Activated CD4-positive, alpha-beta T cell treated with anti-CD3 and anti-CD28 coated beads, Interleukin-2, amount 50 U/mL, for 16 hours (primary cell): ENCODE data around the gene SLC14A1.
"Not testable (repeated sequence)": the region's sequence is repeated elsewhere in the genome, so short reads cannot be mapped to it uniquely, and the experiment has no call there.

ENCODE experiments used
- DNase-seq: peaks from one replicate; pipeline ENCODE4 v3.0.0-alpha.2; 2020

Gene SLC14A1

DNA sequence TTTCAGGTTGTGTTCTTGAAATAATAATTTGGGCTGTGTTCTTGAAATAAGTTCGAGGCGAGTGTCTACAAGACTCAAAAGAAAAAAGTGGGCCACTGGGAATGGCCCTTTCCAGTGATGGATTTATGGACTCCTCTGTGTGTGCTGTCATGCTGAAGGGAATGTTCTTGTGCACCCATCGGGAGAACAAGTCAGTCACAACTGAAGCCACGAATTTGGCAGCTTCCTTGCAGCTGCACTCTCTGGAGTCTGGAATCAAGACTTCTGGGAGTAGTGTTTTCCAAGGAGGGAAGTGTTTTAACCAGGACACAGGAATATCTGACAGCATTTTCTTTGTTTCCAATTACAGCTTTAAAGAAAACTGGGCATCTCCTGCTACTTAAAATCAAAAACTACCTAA is 620 bp downstream of the SLC14A1 start:
- no peak for DNase-seq

DNA sequence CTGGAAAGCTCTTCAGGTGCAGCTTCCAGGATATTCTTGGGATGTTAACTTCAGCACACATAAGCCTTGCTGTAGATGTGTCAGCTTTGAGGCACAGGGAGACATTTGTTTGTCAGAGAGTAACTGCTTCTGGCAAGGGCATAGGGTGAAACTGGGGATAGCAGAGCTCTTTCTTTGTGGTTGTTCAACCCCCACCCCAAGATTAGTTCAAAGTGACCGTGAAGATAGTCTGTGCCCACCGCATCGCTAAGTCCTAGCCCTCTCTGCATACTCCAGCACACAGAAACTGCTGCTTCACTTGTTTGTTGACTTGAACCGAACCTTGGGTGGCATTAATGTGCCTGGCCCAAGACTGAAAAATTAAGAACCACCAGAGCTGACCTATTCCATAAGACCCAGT is 1.4 kb downstream of the SLC14A1 start:
- DNase-seq = no peak

DNA sequence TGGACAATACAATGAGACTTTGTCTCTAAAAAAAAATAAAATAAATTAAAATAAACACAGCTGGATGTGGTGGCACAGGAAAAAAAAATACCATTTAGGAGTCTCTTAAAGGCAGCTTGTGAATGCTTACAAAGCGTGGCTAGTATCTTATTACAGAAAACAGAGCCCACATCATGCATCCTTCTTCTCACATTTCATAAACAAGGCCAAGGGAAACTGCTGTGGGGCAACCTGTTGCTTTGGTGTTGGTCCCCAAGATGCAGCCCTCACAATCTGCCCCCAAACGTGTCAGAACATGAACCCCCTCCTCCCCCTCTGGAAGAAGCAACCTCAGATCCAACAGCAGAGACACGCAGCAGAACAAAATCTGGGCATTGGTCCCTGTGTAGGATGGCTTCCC is 2.6 kb downstream of the SLC14A1 start:
- no peak for DNase-seq

DNA sequence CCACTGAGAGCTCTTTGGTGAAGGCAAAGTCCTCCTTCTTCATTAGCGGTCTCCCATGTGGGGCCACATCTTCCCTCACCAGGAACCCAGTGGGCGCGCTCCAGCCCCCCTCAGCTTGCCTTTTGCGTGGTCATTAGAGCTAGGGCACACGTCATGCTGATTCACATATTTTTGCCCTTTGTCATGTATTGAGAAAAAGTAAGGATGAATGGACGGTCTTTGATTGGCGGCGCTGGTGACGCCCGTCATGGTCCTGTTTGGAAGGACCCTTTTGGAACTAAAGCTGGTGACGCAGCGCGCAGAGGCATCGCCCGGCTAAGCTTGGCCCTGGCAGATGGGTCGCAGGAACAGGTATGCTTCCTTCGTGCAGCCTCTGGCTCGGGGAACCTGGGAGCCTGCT is 3.1 kb downstream of the SLC14A1 start:
- no peak for DNase-seq

DNA sequence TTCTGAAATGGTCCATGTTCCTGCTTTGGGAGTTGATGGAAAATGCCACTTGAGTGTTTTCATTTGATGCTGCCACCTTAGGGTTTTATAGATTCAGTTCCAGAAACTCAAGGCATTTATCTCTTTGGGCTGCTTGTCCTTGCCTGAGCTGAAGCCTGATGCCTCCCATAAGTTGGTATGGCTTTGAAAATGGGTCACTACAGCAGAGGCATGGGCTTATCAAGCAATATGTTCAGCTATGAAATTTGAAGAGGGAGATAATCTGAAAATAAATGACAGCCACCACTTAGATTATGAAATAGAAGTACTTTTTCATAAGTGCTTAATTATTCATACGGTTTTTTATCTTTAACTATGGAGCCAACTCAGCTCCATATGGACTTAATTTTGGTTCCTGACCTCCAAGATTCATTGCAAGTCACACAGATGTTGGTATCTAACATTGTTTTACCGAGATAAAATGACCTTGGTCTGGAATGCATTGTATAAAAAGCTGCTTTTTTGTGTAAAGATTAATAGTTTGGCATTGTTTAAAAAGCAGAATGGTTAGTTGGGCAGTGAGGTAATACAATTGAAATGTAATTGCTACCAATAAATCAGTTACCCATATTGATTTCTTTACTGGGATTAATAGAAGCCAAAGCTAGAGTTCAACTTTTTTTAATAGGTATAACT is 4.5 kb downstream of the SLC14A1 start:
- no peak for DNase-seq

DNA sequence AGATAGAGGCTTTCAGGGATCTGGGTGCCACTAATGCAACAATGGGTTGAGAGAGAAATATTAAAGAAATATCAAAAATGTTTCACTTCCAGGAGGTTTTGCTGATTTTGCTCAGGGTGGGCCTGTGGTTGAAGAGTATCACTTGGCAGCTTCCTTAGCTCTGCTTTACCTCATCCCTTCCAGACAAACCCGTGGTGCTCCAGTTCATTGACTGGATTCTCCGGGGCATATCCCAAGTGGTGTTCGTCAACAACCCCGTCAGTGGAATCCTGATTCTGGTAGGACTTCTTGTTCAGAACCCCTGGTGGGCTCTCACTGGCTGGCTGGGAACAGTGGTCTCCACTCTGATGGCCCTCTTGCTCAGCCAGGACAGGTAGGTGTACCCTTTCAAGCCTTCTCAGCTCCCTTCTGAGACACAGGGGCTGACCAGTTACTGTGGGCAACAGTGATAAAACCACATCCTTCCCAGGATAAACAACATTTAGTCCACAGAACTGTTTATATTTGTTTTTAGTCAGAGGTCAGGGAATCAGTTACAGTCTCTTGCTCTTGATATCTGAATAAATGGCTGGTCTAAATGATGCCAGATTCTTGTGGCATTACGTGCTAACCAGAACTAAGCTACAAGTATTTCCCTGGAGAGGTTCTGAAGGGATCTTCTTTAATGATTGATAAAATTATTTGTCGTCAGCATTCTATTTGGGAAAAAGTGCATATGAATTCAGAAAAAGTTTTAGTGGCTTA is 7.0 kb downstream of the SLC14A1 start:
- no peak for DNase-seq

DNA sequence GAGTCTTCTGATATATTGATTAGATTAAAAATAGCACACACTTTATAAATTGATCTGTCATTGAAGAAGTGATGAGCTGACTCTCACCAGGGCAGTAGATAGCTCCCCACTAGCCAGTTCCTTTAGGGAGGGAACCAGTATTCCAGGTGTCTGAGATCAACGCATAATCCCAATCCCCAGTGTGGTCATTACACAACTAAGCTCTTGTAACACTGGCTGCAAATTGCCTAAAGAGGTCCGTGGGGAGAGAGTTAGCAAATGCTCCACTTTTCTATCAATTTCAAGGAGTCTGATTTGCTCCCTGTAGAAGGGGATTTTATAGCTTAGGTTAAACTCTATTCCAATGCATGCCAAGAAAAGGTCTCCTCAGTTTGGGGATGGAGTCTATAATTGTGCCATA is 7.7 kb downstream of the SLC14A1 start:
- DNase-seq = no peak

DNA sequence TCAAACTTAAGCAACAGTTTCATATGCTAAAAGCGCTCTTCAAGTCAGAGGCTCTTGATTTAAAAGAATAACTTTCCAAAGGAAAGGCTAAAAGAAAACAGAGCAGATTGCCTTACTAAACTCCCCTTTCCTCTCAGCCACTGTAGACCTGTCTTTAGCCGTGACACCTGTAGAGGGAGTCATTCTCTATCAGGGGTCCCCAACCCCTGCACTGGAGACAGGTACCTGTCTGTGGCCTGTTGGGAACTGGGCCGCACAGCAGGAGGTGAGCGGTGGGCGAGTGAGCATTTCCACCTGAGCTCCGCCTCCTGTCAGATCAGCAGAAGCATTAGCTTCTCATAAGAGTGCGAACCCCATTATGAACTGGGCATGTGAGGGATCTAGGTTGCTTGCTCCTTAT is 9.6 kb downstream of the SLC14A1 start:
- no peak for DNase-seq

DNA sequence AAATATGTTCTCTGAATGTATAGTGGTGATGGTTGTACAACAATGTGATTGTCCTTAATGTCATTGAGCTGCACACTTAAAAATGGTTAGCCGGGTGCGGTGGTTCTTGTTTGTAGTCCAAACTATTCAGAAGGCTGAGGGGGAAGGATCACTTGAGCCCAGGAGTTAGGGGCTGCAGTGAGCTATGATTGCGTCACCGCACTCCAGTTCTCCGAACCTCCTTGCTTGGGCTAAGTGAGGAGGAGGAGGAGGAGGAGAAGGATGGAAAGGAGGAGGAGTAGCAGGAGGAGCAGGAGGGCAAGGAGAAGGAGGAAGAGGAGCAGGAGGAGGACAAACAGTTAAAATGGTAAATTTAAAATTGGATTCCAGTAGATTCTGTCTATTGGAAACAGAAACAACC is 10.5 kb downstream of the SLC14A1 start:
- DNase-seq = no peak

DNA sequence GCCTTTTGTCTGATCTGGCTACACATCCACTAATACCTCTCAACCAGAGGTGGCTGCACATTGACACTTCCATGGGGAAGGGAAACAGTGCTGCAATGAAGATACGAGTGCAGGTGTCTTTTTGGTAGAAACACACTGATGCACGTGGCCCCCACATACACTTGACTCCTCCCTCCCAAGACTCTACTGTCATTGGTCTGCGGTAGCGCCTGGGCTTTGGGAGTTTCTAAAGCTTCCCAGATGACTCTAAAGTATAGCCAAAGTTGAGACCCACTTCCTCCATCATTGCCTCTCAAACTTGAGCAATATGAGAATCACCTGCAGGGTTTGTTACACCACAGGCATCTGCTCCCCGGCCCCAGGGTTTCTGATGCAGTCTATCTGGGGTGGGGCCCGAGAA is 11.0 kb downstream of the SLC14A1 start:
- no peak for DNase-seq

DNA sequence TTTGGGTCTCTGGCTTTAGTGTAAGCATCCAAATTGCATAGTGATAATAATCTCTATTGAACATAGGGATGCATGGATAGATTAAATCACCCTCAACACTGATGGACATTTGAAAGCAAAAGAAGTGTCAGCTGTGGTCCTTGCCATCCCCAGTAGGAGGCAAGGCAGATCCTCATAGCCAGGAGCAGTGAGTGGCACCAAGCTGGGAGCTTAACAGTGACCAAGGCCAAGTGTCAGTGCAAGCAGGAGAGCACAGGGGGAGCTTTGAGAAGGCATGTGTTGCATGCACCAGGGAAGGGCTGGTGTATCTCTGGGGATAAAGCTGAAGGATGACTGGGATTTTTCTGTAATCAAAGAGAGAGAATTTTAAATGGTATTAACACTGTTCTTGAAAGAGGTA is 14.7 kb downstream of the SLC14A1 start:
- DNase-seq = no peak

DNA sequence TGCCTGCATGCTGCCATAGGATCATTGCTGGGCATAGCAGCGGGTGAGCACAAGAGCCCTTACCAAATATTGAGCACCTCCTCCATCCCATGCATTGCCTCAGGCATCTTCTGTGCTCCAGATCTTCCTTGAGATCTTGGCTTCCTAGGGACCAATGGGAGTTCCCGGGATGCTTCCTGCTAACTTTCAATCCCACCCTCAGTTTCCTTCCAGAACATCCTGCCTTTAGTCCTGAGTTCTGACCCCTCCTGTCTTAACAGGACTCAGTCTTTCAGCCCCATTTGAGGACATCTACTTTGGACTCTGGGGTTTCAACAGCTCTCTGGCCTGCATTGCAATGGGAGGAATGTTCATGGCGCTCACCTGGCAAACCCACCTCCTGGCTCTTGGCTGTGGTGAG is 15.3 kb downstream of the SLC14A1 start:
- DNase-seq = no peak

DNA sequence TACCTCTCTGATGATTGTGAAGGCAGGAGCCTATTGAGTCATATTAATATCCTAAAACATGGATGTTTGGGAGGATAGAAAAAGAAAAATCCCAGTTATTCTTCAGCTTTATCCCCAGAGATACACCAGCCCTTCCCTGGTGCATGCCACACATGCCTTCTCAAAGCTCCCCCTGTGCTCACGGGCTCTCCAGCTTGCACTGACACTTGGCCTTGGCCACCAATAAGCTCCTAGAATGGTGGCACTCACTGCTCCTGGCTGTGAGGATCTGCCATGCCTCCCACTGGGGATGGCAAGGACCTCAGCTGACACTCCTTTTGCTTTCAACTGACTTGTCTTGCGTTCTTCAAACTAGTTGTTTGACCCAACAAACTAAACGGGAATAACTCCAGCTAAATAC is 15.9 kb downstream of the SLC14A1 start:
- no peak for DNase-seq

DNA sequence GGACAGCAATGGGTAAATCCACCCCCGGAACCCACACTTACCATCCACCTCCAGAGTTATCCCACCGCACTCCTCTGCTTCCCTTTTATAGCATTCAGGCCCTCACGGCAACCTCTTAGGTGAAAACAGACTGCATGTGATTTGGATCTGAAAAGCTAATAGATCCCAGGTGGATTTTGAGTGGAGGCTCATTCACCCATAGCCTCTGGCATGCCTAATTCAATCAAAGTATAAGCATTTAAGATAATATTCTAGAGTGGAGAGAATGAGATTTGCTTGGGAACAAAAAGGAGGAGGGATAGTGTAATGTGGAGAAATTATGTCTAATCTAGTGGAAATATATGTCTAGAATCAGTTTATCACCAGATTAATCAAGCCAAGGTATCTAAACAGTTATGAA is 17.1 kb downstream of the SLC14A1 start:
- no peak for DNase-seq

DNA sequence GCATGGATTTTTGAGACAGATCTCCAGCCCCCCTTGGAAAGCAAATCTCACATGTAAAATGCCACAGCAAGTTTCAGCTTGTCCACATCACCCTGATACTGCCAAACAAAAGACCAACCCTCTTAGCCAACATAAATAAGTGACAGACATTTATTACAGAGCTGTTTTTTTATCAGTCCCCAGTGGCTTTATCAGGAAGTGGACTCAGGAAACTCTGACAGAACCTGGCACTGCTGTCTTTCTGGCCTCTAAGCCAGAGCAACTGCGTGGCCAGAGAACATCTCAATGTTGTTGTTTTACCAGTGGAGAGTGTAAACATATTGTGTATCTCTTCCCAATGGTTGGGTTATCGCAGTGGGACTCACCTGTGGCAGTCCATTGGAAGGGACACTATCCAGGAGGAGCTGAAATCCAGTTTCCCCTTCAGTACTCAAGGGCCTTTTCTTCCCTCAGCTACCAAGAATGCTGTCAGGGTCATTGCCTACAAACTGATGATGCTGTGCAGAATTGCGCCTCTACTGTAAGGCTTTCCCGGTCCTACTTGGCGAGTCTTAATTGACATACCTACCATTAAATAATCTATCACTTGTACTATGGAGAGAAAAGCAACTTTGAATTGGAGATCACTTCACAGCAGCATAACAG is 22.0 kb downstream of the SLC14A1 start:
- DNase-seq = no peak

DNA sequence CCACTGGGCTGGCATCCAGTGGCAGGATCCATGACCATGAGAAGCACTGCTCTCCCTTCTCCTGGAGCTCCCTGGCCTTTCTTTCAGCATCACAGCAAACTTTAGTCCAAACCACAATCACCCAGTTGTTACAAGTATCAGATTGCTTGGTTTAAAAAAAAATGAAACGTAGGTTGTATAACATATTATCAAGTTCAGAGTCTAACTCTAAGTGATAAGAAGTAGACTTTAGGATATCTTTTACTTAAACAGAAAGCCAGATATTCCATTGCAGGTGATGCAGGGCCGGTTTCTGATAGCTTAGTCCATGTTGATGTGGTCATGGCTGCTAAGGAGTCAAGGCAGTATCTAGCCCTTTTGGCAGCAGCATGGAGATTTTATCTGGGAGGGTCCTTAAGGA is 24.5 kb downstream of the SLC14A1 start:
- no peak for DNase-seq

DNA sequence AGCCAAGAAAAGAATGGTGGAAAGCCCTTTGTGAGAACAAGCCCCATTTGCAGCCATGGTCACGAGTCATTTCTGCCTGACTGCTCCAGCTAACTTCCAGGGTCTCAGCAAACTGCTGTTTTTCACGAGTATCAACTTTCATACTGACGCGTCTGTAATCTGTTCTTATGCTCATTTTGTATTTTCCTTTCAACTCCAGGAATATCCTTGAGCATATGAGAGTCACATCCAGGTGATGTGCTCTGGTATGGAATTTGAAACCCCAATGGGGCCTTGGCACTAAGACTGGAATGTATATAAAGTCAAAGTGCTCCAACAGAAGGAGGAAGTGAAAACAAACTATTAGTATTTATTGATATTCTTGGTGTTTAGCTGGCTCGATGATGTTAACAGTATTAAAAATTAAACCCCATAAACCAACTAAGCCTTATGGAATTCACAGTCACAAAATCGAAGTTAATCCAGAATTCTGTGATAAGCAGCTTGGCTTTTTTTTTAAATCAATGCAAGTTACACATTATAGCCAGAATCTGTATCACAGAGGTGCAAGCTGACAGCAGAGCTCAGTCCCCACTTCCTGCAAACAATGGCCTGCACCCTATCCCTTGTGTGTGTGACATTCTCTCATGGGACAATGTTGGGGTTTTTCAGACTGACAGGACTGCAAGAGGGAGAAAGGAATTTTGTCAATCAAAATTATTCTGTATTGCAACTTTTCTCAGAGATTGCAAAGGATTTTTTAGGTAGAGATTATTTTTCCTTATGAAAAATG is 26.1 kb downstream of the SLC14A1 start:
- DNase-seq = no peak

DNA sequence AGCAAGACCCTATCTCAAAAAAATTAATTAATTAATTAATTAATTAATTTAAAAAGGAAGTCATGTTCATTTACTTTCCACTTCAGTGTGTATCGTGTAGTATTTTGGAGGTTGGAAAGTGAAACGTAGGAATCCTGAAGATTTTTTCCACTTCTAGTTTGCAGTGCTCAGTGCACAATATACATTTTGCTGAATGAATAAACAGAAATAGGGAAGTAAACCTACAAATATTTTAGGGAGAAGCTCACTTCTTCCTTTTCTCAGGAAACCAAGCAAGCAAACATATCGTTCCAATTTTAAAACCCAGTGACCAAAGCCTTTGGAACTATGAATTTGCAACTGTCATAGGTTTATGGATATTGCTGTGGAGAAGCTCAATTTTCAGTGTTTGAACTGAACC is 27.8 kb downstream of the SLC14A1 start:
- DNase-seq = no peak

DNA sequence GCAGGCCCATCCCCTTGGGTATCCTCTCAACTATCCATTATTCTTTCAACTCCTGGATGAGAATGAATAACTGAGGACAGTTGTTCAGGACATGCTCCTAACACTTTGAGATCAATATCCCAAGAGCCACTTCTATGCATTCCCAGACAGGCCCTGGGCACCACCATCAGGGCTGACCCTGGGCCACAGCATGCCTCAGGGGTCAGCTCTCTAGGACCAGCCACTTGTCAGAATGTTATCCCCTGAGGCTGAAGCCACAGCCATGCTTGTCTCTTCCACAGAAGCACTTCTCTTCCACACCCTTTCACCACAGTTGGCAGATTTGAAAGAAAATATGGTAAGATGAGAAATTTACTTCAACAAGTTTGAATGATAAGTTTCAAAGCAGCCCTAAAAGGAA is 28.7 kb downstream of the SLC14A1 start:
- DNase-seq = no peak

DNA sequence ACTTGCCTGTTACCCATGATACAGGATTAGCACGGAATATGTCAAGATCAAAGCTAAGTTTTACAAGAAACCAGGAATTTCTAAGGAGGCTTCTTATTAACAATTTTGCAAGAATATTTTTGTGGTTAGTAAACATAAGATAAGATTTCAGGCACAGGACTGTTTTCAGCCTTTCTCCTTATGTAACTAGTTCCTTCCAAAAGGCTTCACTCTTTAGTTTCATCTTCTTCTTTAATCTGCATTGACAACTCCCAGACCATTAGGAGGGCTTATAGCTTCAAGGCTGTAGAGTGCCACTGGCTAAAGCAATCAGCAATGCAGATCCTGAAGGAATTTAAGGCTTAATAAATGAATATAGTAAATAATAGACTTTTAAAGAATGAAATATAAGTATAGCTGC is 29.3 kb downstream of the SLC14A1 start:
- DNase-seq = no peak

DNA sequence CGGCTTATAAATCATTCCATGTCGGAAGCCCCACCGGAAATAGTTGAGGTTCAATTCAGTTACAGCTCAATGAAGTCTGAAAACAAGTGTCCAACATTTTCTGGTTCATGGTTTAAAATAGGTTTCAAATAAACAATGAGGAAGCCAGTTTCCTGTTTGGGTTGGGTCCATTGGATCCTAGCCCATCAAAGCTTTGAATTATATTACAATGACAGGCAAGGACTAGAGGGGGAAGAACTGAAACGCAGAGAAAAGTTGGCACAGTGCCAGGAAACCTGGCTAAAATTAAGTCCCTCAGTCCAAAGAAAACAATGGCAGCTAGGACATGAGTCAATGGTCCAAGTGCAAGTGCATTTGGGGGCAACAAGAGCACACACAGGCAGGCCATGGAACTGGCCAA is 32.0 kb downstream of the SLC14A1 start:
- no peak for DNase-seq

DNA sequence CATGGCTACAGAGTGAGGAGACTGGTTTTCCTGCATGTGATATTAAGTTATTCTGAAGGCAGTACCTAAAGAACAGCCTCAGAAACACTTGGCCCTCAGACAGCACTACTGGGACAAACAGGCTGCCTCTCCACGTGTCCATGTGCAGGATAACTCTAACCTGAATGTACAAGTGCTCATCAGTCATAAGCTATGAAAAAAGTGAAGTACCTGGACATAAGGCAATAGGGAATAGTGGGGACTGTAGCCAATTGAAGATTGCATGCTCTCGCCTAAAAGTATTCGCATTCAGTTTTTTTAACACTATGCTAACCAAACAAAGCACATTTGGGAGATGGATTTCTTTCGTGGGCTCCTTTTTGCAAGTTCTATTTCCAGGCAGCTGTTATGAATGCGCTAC is 33.0 kb downstream of the SLC14A1 start:
- no peak for DNase-seq

DNA sequence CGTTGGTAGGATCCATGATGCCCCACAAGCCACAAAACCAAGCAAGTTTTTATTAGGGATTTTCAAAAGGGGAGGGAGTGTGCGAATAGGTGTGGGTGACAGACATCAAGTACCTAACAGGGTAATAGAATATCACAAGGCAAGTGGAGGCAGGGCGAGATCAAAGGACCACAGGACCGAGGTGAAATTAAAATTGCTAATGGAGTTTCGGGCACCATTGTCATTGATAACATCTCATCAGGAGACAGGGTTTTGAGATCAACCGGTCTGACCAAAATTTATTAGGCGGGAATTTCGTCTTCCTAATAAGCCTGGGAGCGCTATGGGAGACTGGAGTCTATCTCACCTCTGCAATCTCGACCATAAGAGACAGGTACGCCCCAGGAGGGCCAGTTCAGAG is 33.7 kb downstream of the SLC14A1 start:
- not testable (repeated sequence) for DNase-seq
